Fibroblast of pulmonary artery (primary cell): ENCODE results near the gene KANTR.

Experiments used
- DNase-seq: peaks from one replicate; pipeline ENCODE4 v3.0.0-alpha.2; 2010; ENCODE audit warnings: low read depth
- H3K4me3 ChIP-seq: replicated peaks from 2 replicates; pipeline ENCODE4 v1.5.1; 2011; ENCODE audit warnings: low read depth, mild to moderate bottlenecking, control low read depth, low read length, moderate library complexity
- TF ChIP-seq, protein P1 (sequence below): IDR thresholded peaks from 2 replicates; pipeline ENCODE4 v1.5.1; 2011; ENCODE audit warnings: mild to moderate bottlenecking, control low read depth, low read length, inconsistent platforms; ENCODE audit errors: missing control alignments

KANTR gene

DNA sequence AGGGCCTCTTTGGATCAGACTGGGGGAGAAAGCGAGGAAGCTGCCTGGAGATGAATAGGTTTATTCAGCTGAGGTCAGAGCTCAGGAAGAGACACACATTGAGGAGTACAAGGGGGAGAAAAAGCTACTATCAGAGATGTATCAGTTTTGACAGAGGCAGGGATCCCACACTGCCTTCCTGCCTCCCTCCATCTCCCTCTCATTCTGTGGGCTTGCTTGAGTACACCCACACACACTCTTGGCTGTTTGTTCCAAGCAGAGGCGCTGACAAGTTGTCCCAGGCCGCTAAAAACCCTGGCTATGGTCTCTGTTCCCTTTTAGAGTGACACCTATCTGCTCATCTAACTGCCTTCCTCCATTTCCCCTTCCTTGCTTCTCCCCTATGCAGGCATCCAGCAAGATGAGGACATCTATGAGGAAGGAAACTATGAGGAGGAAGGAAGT lies 6.5 kb upstream of the KANTR start:
- no peak for DNase-seq
- TF ChIP-seq, protein P1, sequence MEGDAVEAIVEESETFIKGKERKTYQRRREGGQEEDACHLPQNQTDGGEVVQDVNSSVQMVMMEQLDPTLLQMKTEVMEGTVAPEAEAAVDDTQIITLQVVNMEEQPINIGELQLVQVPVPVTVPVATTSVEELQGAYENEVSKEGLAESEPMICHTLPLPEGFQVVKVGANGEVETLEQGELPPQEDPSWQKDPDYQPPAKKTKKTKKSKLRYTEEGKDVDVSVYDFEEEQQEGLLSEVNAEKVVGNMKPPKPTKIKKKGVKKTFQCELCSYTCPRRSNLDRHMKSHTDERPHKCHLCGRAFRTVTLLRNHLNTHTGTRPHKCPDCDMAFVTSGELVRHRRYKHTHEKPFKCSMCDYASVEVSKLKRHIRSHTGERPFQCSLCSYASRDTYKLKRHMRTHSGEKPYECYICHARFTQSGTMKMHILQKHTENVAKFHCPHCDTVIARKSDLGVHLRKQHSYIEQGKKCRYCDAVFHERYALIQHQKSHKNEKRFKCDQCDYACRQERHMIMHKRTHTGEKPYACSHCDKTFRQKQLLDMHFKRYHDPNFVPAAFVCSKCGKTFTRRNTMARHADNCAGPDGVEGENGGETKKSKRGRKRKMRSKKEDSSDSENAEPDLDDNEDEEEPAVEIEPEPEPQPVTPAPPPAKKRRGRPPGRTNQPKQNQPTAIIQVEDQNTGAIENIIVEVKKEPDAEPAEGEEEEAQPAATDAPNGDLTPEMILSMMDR, result no peak
- H3K4me3 ChIP-seq, result no peak overlapping the region

DNA sequence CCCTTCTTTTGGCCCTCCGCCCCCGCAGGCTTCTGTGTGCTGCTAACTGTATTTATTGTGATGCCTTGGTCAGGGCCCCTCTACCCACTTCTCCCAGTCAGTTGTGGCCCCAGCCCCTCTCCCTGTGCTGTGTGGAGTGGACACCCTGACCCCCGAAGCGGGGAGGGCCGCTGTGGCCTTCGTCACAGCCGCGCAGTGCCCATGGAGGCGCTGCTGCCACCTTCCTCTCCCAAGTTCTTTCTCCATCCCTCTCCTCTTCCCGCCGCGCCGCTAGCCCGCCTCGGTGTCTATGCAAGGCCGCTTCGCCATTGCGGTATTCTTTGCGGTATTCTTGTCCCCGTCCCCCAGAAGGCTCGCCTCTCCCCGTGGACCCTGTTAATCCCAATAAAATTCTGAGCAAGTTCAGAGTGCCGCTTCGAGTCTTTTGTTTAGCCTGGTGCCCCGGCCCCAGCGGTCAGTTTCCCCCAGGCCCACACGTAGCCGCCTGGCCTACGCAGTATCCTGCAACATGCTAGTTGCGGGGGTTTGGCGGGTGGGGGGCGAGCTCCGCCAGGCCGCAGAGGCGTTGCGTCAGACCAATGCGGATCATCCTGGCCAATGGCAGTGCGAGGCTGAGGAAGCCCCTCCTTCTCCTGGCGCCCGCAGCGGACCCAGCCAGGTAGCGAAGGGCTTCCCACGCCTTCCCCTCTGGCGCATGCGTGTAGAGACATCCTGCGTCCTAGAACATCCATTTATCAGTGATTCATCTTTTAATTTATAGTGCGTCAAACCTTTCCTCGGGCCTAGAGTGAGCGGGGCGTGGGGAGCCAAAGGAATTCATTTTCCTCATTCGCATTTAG lies 5.6 kb upstream of the KANTR start:
- peak overlapping the region; percentile 40 for H3K4me3 ChIP-seq
- DNase-seq, result peak; percentile 86
- TF ChIP-seq, protein P1, result no peak

- H3K4me3 ChIP-seq, result peak overlapping the region; percentile 40
- peak; percentile 75 for DNase-seq
- TF ChIP-seq, protein P1, result peak; percentile 75
Measured at GRCh38 chrX:53089224-53089842, 4.6 kb upstream of the KANTR start.

DNA sequence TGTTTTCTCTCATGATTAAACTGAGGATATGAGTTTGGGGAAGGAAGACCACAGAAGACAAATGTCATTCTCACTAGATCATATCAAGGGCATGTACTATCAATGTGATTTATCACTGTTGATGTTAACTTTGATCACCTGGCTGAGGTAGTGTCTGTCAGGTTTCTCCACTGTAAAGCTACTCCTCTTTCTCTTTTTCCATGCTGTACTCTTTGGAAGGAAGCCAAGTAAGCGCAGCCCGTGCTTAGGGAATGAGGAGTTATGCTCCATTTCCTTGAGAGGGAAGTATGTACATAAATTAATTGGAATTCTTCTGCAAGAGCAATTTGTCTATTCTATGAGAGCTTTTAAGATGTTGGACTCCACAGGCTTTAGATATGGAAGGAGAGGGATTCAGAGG lies 4.0 kb upstream of the KANTR start:
- DNase-seq, result no peak
- H3K4me3 ChIP-seq, result no peak overlapping the region
- TF ChIP-seq, protein P1, result no peak

DNA sequence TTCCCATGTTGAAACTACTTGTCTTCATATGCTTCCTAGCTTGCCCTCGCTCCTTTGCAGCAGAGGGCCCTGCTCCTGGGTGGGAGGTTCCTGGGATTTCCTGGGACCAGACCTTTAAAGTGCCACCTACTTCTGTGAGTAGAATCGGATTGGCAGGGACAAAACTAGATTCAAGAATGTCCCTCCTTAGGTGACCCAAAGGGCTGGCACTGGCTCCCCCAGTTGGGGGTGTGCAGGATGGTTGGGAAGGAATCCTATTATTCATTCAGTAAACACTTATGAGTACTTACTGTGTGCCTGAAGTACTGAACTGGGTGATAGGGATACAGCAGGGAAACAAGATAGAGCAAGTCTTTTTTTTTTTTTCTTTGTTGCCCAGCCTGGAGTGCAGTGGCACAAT lies 2.6 kb upstream of the KANTR start:
- DNase-seq, result no peak
- TF ChIP-seq, protein P1, result no peak
- no peak overlapping the region for H3K4me3 ChIP-seq

DNA sequence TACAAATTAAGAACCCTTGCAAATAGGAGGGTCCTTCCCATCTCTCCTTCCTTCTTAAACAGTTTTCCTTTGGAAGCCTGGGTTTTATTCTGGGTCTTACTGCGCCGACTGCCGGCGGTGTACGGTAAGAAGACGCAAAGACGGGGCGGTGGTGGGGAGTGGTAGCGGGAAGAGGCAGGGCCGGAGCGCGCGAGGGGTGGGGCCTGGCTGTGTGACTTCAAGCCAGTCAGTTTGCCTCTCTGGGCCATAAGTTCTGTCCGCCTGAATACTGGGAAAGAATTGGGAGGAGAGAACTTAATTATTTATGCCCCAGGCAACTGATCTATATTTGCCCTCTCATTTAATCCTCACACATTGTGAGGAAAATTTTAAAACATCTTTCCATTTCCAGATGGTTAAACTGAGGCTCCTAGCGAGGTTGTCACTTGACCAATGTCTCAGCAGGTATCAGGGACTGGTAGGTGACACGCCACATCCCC lies 726 bp upstream of the KANTR start:
- TF ChIP-seq, protein P1, result peak; percentile 50
- H3K4me3 ChIP-seq, result peak overlapping the region; percentile 58
- peak; percentile 81 for DNase-seq
